Endothelial cell of umbilical vein (primary cell): ENCODE measurements around the gene CSRP1. TPM values are rescaled to one million over a fixed set of nuclear protein-coding genes. Genes with fewer than 3 reads are reported as not detected.

Experiments used
- BruUV-seq: library from RNA; stranded (reverse); fragments of 400-500 nt; replicated peaks from 2 replicates; lab custom pipeline; 2021; lab: Mats Ljungman, UMichigan
- CTCF ChIA-PET: fragments of 300-600, 350-600 bp; sonication (Branson Sonifier 250); formaldehyde crosslinking; loops from one replicate; lab custom pipeline; 2021; ENCODE audit warnings: antibody characterized with exemption, inconsistent platforms; lab: Charles Lee
- POLR2A ChIA-PET: fragments of 300-600, 350-600 bp; sonication (Branson Sonifier 250); formaldehyde crosslinking; loops from one replicate; lab custom pipeline; 2021; ENCODE audit warnings: antibody characterized with exemption, inconsistent platforms; lab: Charles Lee
- DNase-seq: peaks from one replicate; pipeline ENCODE4 v3.0.0-alpha.2; 2011; ENCODE audit warnings: low read depth, low spot score
- FAIRE-seq: peaks from 2 replicates; lab custom pipeline; 2011; peaks lifted over from hg19 to GRCh38; lab: Jason Lieb, UNC
- H2AFZ ChIP-seq: 2 replicates; pipeline ENCODE4 v1.6.0; 2012; ENCODE audit warnings: low read depth, low read length, control low read depth, inconsistent platforms
- H3K27ac ChIP-seq: 2 replicates; pipeline ENCODE4 v1.5.1; 2011; ENCODE audit warnings: low read depth, mild to moderate bottlenecking, control low read depth, low read length, moderate library complexity; ENCODE audit not compliant: insufficient read depth
- H3K27me3 ChIP-seq, 2 experiments: 2 replicates each; pipeline versions ENCODE4 v1.6.0 to v1.6.1; 2011; ENCODE audit warnings: low read length in 2 of 2, mixed read lengths in 1 of 2; ENCODE audit not compliant: control insufficient read depth in 2 of 2, insufficient read depth in 2 of 2
- H3K36me3 ChIP-seq, 2 experiments: 2 replicates in 1 of 2; 3 replicates in 1 of 2; pipeline ENCODE4 v1.5.1; 2011; ENCODE audit warnings: low read length in 2 of 2, mild to moderate bottlenecking in 1 of 2, moderate library complexity in 1 of 2; ENCODE audit not compliant: control insufficient read depth in 2 of 2, insufficient read depth in 2 of 2; ENCODE audit errors: extremely low read depth in 1 of 2
- H3K4me1 ChIP-seq: 3 replicates; pipeline ENCODE4 v1.5.1; 2011; ENCODE audit warnings: mild to moderate bottlenecking, low read length; ENCODE audit not compliant: control insufficient read depth, insufficient read depth; ENCODE audit errors: extremely low read depth
- H3K4me2 ChIP-seq: 2 replicates; pipeline ENCODE4 v1.6.1; 2011; ENCODE audit warnings: low read length, control low read depth, mixed read lengths; ENCODE audit not compliant: insufficient read depth
- H3K4me3 ChIP-seq, 3 experiments: fragments of 200-600 bp in 1 of 3; sonication (generic), shearing (Covaris generic) in 1 of 3; replicated peaks in 1 of 3; 2 replicates each; pipeline ENCODE4 v1.5.1; 2011 to 2016; ENCODE audit warnings: control low read depth in 3 of 3, low read length in 3 of 3, mild to moderate bottlenecking in 2 of 3, inconsistent platforms in 1 of 3, low read depth in 1 of 3, moderate library complexity in 1 of 3; ENCODE audit not compliant: insufficient read depth in 1 of 3
- H3K79me2 ChIP-seq: 2 replicates; pipeline ENCODE4 v1.6.0; 2012; ENCODE audit warnings: low read length, inconsistent platforms; ENCODE audit not compliant: control insufficient read depth, insufficient read depth
- H3K9ac ChIP-seq: replicated peaks from 2 replicates; pipeline ENCODE3; 2011; ENCODE audit warnings: low read length, control low read depth; ENCODE audit not compliant: insufficient read depth; ENCODE audit errors: extremely low read depth
- H3K9me1 ChIP-seq: replicated peaks from 3 replicates; pipeline ENCODE4 v1.6.0; 2011; ENCODE audit warnings: mild to moderate bottlenecking, low read length; ENCODE audit not compliant: control insufficient read depth, insufficient read depth; ENCODE audit errors: extremely low read depth
- H3K9me3 ChIP-seq: replicated peaks from 2 replicates; pipeline ENCODE4 v1.5.1; 2012; ENCODE audit warnings: low read length, inconsistent platforms; ENCODE audit not compliant: control insufficient read depth, insufficient read depth
- H4K20me1 ChIP-seq: replicated peaks from 2 replicates; pipeline ENCODE3; 2011; ENCODE audit warnings: mild to moderate bottlenecking, low read length; ENCODE audit not compliant: control insufficient read depth, insufficient read depth; ENCODE audit errors: extremely low read depth
- EZH2 ChIP-seq: IDR thresholded peaks from 2 replicates; pipeline ENCODE4 v1.6.1; 2012; ENCODE audit warnings: borderline replicate concordance, low read depth, mild to moderate bottlenecking, moderate library complexity, low read length, inconsistent platforms; ENCODE audit not compliant: severe bottlenecking
- FOS ChIP-seq: IDR thresholded peaks from 2 replicates; pipeline ENCODE4 v1.6.1; 2011; ENCODE audit warnings: mild to moderate bottlenecking, low read length, moderate library complexity, borderline replicate concordance; ENCODE audit not compliant: insufficient read depth
- GATA2 ChIP-seq: IDR thresholded peaks from 2 replicates; pipeline ENCODE4 v1.7.0; 2011; ENCODE audit warnings: low read depth, mild to moderate bottlenecking, moderate library complexity, mixed read lengths, low read length; ENCODE audit not compliant: insufficient read length, insufficient read depth
- JUN ChIP-seq: IDR thresholded peaks from 2 replicates; pipeline ENCODE4 v1.6.1; 2011; ENCODE audit warnings: borderline replicate concordance, low read depth; ENCODE audit not compliant: insufficient read length, insufficient read depth
- MAX ChIP-seq: IDR thresholded peaks from 2 replicates; pipeline ENCODE4 v1.6.1; 2011; ENCODE audit not compliant: insufficient read depth, insufficient read length
- MYC ChIP-seq: IDR thresholded peaks from one replicate; pipeline ENCODE4 v1.6.1; 2011; ENCODE audit warnings: mild to moderate bottlenecking, low read depth, low read length
- POLR2A ChIP-seq: IDR thresholded peaks from 2 replicates; pipeline ENCODE4 v1.6.1; 2012; ENCODE audit warnings: low read depth, mild to moderate bottlenecking, control low read depth, low read length
- POLR2AphosphoS5 ChIP-seq: IDR thresholded peaks from 2 replicates; pipeline ENCODE4 v1.6.1; 2012; ENCODE audit warnings: low read depth, mild to moderate bottlenecking, control low read depth, low read length, moderate library complexity; ENCODE audit not compliant: insufficient read depth
- dilution Hi-C: fragments of 300-500 bp; cut with MboI; formaldehyde crosslinking; loops from one replicate; pipeline ENCODE4 v1.15.0; 2019; ENCODE audit warnings: low sequenced_read_pairs; ENCODE audit not compliant: extremely low pct_ligation_motif_present
- intact Hi-C: fragments of 100-400 bp; cut with micrococcal nuclease; formaldehyde crosslinking; loops from one replicate; pipeline ENCODE4 v1.10.0; 2022
- polyA plus RNA-seq, 4 experiments: library from polyadenylated mRNA; depleted of rRNA in 3 of 4; stranded (reverse) in 3 of 4; unstranded in 1 of 4; fragments of >200 nt; gene quantifications; 2 replicates each; pipeline versions ENCODE4 v1.2.1 to v1.2.3, GENCODE V29; 2011 to 2012; ENCODE audit warnings: missing spikeins in 1 of 4
- total RNA-seq: library from RNA; stranded (reverse); gene quantifications from 2 replicates; pipeline ENCODE4 v1.2.3, GENCODE V29; 2021
- TF ChIP-seq, protein P1 (sequence below), 2 donors: IDR thresholded peaks; 1 replicate in 1 of 2; 2 replicates in 1 of 2; pipeline ENCODE4 v1.5.1; 2011; ENCODE audit warnings: low read length in 2 of 2, mild to moderate bottlenecking in 2 of 2, moderate library complexity in 2 of 2, control low read depth in 1 of 2, inconsistent platforms in 1 of 2, low read depth in 1 of 2; ENCODE audit not compliant: insufficient read depth in 1 of 2; ENCODE audit errors: extremely low read depth in 1 of 2

The CSRP1 gene
- total and polyA plus RNA-seq, 2 donors (not counting 3 experiments of a cell fraction or from before 2014, with no cell fraction given) = 393 to 510 TPM

GRCh38 chr1:201515062-201515750, 8.3 kb upstream of the CSRP1 start:
- Histone ChIP-seq H3K4me3 (no peak overlapping the region), H3K79me2 (no peaks in the 10 kb centered on the region), H2AFZ (no peak overlapping the region), H3K27me3 (no peaks in the 10 kb centered on the region), H4K20me1 (no peaks in the 10 kb centered on the region), H3K9me3 (no peaks in the 10 kb centered on the region), H3K36me3 (no peaks in the 10 kb centered on the region), H3K4me2 (no peak overlapping the region), H3K9me1 (no peaks in the 10 kb centered on the region), H3K4me1 (peaks cover 13% of the 10 kb centered on the region), H3K9ac (no peak overlapping the region), H3K27ac (no peak overlapping the region)
- FAIRE-seq (no peak), DNase-seq (no peak)
- POLR2A ChIA-PET = no interaction called here
- intact Hi-C loops (no loop called here), dilution Hi-C loops (loop anchor here (5.0 kb wide), 1 partner anchor 38 kb away; no protein-coding TSS in a partner anchor)
- TF ChIP-seq MAX (no peak), GATA2 (no peak), JUN (no peak), POLR2A (no peak), FOS (no peak), EZH2 (no peak), POLR2AphosphoS5 (no peak), MYC (no peak)
- TF ChIP-seq, protein P1, sequence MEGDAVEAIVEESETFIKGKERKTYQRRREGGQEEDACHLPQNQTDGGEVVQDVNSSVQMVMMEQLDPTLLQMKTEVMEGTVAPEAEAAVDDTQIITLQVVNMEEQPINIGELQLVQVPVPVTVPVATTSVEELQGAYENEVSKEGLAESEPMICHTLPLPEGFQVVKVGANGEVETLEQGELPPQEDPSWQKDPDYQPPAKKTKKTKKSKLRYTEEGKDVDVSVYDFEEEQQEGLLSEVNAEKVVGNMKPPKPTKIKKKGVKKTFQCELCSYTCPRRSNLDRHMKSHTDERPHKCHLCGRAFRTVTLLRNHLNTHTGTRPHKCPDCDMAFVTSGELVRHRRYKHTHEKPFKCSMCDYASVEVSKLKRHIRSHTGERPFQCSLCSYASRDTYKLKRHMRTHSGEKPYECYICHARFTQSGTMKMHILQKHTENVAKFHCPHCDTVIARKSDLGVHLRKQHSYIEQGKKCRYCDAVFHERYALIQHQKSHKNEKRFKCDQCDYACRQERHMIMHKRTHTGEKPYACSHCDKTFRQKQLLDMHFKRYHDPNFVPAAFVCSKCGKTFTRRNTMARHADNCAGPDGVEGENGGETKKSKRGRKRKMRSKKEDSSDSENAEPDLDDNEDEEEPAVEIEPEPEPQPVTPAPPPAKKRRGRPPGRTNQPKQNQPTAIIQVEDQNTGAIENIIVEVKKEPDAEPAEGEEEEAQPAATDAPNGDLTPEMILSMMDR (IDR thresholded peaks at IDR 0.05; ENCODE audit: extremely low read depth in 1 of 2, insufficient read depth in 1 of 2, low read depth in 1 of 2, low read length in 2 of 2) = no peak
- BruUV-seq = no TSS peak
- CTCF ChIA-PET = interaction anchor here (1.0 to 26.3 kb wide), 7 partner anchors 8 to 80 kb away, joined by 3 to 1317 read pairs (median 6); no protein-coding TSS in a partner anchor
